Esophagus (tissue), 2 donors: ENCODE results near the gene SYT13. TPM values are rescaled to one million over a fixed set of nuclear protein-coding genes. Genes with fewer than 3 reads are reported as not detected.
"Not testable (repeated sequence)": the region's sequence is repeated elsewhere in the genome, so short reads cannot be mapped to it uniquely, and the experiment has no call there.

Source experiments
- H3K27ac ChIP-seq, 2 donors: one replicate each; pipeline ENCODE4 v1.5.1; 2013; ENCODE audit warnings: low read depth in 2 of 2, mild to moderate bottlenecking in 2 of 2, inconsistent platforms in 1 of 2, low read length in 1 of 2, moderate library complexity in 1 of 2
- H3K27me3 ChIP-seq, 2 donors: one replicate each; pipeline ENCODE4 v1.6.1; 2013; ENCODE audit warnings: low read length in 2 of 2, control low read depth in 1 of 2, mild to moderate bottlenecking in 1 of 2; ENCODE audit not compliant: insufficient read depth in 2 of 2, control insufficient read depth in 1 of 2
- H3K36me3 ChIP-seq, 2 donors: one replicate each; pipeline ENCODE4 v1.6.1; 2013; ENCODE audit warnings: low read length in 1 of 2; ENCODE audit not compliant: control insufficient read depth in 2 of 2, insufficient read depth in 2 of 2
- H3K4me1 ChIP-seq, 2 donors: one replicate each; pipeline ENCODE4 v1.6.1; 2013; ENCODE audit warnings: low read length in 1 of 2; ENCODE audit not compliant: control insufficient read depth in 2 of 2, insufficient read depth in 2 of 2
- H3K4me3 ChIP-seq, 2 donors: one replicate each; pipeline ENCODE4 v1.5.1; 2013; ENCODE audit warnings: low read length in 2 of 2, mild to moderate bottlenecking in 2 of 2, low read depth in 1 of 2, moderate library complexity in 1 of 2
- H3K9me3 ChIP-seq, 2 donors: one replicate each; pipeline ENCODE4 v1.6.1; 2013; ENCODE audit warnings: mild to moderate bottlenecking in 2 of 2, low read depth in 1 of 2, low read length in 1 of 2, moderate library complexity in 1 of 2; ENCODE audit not compliant: control insufficient read depth in 2 of 2, insufficient read depth in 1 of 2
- WGBS, 2 donors: extraction: QIAGEN DNeasy Blood & Tissue Kit; methylation state at CpG; one replicate each; pipeline ENCODE4 v1.1.7; 2013; 5-methylcytosine and 5-hydroxymethylcytosine counted together
- polyA plus RNA-seq, 2 donors: library from polyadenylated mRNA; stranded (reverse); fragments of 200-250 nt; gene quantifications; one replicate each; pipeline ENCODE4 v1.2.3, GENCODE V29; 2013
- donor health status: healthy with polysubstance abuse.
- donor health status: Bipolar disorder and iron deficiency.

The SYT13 gene
- polyA plus RNA-seq, 2 donors = 0.02 TPM

DNA sequence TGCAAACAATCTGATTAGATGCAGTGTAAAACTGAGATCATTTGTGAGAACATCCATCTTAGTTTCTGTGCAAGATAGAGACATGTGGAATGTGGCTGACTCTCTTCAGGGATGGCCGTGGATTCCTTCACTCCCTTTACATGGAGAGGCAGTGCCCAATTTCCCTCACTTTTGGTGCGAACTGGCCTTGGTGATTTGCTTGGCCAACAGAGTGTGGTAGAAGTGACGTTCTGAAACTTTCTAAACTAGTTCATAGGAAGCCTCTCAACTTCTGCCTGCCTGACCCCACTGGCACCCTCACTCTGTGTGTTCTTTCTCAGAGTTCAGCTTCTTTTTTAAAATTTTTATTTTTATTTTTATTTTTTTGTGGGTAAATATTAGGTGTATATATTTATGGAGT, 9.9 kb upstream of the SYT13 start:
- H3K27ac ChIP-seq = no peak overlapping the region
- no peaks in the 10 kb centered on the region for H3K9me3 ChIP-seq
- 64 to 70% methylated on average over 3 of the region's 3 CpGs for WGBS, 2 donors
- no peaks in the 10 kb centered on the region for H3K36me3 ChIP-seq
- H3K4me1 ChIP-seq = no peaks in the 10 kb centered on the region
- H3K4me3 ChIP-seq = no peak overlapping the region
- H3K27me3 ChIP-seq = no peaks in the 10 kb centered on the region

DNA sequence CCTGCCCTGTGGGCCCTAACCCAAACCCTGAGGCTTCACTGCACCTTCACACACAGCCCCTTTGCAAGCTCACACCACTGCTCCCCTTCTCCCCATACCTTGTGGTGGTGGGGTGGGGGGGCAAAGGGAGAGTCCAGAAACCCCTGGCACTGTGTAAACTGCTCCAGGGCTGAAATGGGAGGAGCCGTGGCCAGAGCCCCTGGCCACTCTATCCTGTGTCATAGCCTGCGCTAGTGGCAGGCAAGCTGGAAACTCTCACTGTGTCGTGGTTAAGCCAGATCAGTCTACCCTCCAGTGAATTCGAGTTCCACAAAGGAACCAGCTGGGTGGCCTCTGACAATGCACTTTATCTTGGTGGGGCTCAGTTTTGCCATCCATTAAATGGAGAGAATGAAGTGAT, 8.4 kb upstream of the SYT13 start:
- Histone ChIP-seq H3K4me3 (no peak overlapping the region), H3K27me3 (no peaks in the 10 kb centered on the region), H3K36me3 (no peaks in the 10 kb centered on the region), H3K9me3 (no peaks in the 10 kb centered on the region), H3K27ac (no peak overlapping the region), H3K4me1 (no peaks in the 10 kb centered on the region)
- WGBS, 2 donors = 70 to 81% methylated on average over 4 of the region's 4 CpGs

DNA sequence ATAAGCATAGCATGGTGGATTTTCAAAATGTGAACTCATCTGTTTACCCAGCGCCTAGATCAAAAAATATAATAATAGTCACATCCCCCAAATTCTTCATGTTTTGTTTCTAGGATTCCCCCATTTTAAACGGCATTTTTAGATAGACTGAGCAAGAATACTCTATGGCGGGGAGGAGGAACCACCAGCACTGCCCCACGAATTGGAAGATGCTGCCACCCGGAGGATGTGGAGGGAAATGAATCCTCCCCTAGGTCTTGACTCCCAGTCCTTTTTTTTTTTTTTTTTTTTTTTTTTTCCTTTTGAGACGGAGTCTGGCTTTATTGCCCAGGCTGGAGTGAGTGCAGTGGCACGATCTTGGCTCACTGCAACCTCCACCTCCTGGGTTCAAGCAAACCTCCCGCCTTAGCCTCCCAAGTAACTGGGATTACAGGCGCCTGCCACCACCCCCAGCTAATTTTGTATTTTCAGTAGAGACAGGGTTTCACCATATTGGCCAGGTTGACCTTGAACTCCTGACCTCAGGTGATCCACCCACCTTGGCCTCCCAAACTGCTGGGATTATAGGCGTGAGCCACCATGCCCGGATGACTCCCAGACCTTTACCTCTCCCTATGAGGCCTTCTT, 7.5 kb upstream of the SYT13 start:
- H3K36me3 ChIP-seq, H3K9me3 ChIP-seq, H3K27me3 ChIP-seq, H3K4me3 ChIP-seq, H3K27ac ChIP-seq, H3K4me1 ChIP-seq: not testable (repeated sequence)
- 25 to 31% methylated on average over 11 of the region's 11 CpGs for WGBS, 2 donors

DNA sequence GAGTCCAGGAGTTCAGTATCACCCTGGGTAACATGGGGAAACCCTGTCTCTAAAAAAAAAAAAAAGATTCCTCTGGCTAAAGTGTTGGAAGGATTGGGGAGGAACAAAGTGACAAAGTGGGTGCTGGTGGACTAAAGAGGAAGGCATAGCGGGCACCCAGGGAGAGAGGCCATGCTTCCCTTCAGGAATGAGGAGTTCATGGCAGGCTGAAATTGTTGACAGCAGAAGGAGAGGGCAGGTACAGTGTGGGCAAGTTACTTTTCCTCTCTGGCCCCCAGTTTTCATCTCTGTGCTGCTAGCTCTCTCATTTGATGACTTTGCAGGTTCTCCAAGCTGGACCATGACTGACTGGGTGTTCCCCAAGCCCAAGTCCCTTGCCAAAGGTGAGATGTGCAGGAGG, 4.4 kb upstream of the SYT13 start:
- H3K27me3 ChIP-seq = peaks cover 3 to 5% of the 10 kb centered on the region in 2 donors
- H3K4me1 ChIP-seq = peaks cover 0 to 2% of the 10 kb centered on the region in 2 donors

DNA sequence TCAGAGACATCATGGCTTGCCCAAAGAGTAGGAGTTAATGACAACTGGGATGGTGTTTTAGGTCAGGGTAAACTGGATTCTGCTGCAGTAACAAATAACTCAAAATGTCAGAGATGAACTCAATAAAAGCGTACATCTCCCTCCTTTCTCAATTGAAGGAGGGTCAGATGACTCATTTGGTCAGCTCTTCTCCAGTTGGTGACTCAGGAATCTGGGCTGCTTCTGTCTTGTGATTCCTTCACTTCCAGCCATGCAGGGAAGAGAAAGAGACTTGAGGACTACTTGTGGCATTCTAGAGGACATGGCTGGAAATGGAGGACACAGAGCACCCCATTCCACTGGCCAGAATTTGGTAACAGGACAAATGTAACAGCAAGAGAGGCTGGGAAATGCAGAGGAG, 3.2 kb upstream of the SYT13 start:
- Histone ChIP-seq H3K27ac (no peak overlapping the region), H3K9me3 (peaks cover 3 to 5% of the 10 kb centered on the region in 2 donors), H3K4me1 (peaks cover 0 to 2% of the 10 kb centered on the region in 2 donors), H3K36me3 (no peaks in the 10 kb centered on the region), H3K4me3 (no peak overlapping the region), H3K27me3 (peaks cover 3 to 5% of the 10 kb centered on the region in 2 donors)
- WGBS, 2 donors = 45 to 68% methylated on average over 1 of the region's 1 CpG

More for the DNA sequence above, 4.4 kb upstream of the SYT13 start:
- 57 to 93% methylated on average over 1 of the region's 1 CpG for WGBS, 2 donors
- no peak overlapping the region for H3K27ac ChIP-seq
- H3K4me3 ChIP-seq = no peak overlapping the region
- H3K9me3 ChIP-seq = peaks cover 3 to 5% of the 10 kb centered on the region in 2 donors
- no peaks in the 10 kb centered on the region for H3K36me3 ChIP-seq

DNA sequence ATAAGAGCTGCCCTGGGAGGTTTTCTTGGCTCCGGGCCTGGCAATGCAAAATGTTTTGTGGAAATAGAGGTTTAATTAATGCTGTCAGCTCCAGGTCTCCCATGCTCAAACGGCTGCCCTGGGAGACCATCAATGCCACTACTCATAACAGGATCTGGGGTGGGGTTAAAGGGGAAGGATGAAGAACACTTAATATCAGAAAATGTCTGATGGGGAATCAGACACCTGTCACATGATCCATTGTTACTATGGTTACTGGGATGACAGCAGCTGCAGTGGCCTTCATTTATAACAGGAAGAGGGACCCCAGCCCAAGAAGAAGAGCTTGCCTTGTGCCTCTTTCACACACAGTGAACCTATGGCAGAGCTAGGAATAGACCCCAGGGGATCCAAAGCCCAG, 2.2 kb upstream of the SYT13 start:
- Histone ChIP-seq H3K36me3 (no peaks in the 10 kb centered on the region), H3K9me3 (peaks cover 3 to 5% of the 10 kb centered on the region in 2 donors), H3K4me3 (no peak overlapping the region), H3K27ac (no peak overlapping the region), H3K27me3 (peaks cover 3 to 5% of the 10 kb centered on the region in 2 donors), H3K4me1 (peaks cover 0 to 2% of the 10 kb centered on the region in 2 donors)
- 47 to 60% methylated on average over 2 of the region's 2 CpGs for WGBS, 2 donors

DNA sequence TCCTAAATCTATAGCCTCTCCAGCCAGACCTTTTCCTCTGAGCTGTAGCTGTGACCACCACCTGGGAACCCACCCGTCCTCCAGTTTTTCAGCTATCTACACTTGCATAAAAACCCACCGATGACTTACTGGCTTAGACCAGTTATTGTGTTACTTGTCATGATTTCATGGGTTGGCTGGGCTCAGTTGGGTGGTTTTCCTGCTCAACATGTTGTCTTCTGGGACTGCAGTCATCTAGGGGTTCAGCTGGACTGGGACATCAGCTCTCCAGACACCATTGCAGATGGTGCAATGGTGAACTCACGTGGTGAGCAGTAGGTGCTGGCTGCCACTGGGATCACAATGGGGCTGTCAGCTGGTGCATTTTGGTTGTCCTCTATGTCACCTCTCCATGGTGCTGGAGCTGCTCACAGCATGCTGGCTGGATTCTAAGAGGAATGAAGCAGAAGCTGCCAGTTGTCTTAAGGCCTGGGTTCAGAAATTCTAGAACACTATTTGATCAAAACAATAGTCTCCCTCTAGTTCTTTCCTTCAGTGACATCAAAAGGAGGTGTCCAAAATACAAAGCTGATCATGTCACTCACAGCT, 1.3 kb upstream of the SYT13 start:
- Histone ChIP-seq H3K27ac (no peak overlapping the region), H3K4me1 (peaks cover 0 to 2% of the 10 kb centered on the region in 2 donors), H3K9me3 (peaks cover 3 to 5% of the 10 kb centered on the region in 2 donors), H3K27me3 (peaks cover 3 to 5% of the 10 kb centered on the region in 2 donors), H3K36me3 (no peaks in the 10 kb centered on the region), H3K4me3 (no peak overlapping the region)
- 79 to 92% methylated on average over 3 of the region's 3 CpGs for WGBS, 2 donors

DNA sequence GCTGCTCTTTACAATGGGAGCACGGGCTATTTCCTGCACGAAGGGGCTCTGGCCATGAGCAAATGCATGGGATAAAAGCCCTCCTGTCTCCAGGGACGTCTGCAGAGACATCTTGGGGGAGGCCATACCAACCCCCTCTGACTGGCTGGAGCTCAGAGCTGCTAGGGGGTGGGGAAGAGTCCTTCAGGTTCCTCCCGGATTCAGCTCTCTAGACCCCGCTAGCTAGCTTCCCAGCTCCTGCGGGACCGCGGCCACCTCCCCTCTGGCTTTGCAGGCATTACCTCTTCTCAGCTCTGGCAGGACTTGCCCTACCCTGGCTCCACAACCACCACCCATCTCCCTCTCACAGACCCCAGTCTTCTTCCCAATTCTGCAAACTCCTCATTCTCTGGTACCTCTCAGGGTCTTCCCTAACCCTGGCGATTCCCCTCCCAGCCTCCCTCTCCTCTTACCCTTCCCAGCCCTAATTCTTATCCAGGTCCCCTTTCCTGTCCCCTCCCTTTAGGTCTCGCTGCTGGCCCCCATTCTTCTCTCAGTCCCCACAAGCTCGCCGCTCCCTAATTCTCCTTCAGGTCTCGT, 802 bp downstream of the SYT13 start:
- Histone ChIP-seq H3K27ac (no peak overlapping the region), H3K27me3 (peaks cover 3 to 5% of the 10 kb centered on the region in 2 donors), H3K4me3 (no peak overlapping the region), H3K36me3 (no peaks in the 10 kb centered on the region), H3K9me3 (peaks cover 3 to 5% of the 10 kb centered on the region in 2 donors), H3K4me1 (peaks cover 0 to 2% of the 10 kb centered on the region in 2 donors)
- WGBS, 2 donors = 22 to 34% methylated on average over 13 of the region's 13 CpGs

DNA sequence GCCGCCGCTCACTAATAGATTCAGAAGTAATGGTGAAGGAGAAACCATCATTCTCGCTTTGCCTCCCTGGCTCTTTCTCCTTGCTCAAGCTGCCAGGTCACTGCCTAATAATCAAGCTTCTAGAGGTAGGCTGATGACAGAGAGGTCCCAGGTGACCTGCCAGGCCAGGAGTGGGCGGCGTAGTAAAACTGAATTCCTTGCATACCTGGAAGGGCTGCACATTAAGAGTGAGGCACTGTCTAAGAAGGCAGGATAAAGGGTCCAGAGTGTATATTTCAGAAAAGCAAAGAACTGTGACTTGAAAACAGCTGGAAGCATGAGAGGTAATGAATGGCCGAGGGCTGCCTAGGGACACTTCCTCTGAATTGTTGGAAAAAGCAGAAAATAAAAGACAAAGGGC, 4.1 kb downstream of the SYT13 start:
- H3K36me3 ChIP-seq = no peaks in the 10 kb centered on the region
- H3K27ac ChIP-seq = no peak overlapping the region
- WGBS, 2 donors = 82 to 87% methylated on average over 6 of the region's 6 CpGs
- H3K9me3 ChIP-seq = peaks cover 0 to under 1% of the 10 kb centered on the region in 2 donors
- H3K4me3 ChIP-seq = no peak overlapping the region
- H3K27me3 ChIP-seq = peaks cover 3 to 5% of the 10 kb centered on the region in 2 donors
- H3K4me1 ChIP-seq = peaks cover 0 to 2% of the 10 kb centered on the region in 2 donors

DNA sequence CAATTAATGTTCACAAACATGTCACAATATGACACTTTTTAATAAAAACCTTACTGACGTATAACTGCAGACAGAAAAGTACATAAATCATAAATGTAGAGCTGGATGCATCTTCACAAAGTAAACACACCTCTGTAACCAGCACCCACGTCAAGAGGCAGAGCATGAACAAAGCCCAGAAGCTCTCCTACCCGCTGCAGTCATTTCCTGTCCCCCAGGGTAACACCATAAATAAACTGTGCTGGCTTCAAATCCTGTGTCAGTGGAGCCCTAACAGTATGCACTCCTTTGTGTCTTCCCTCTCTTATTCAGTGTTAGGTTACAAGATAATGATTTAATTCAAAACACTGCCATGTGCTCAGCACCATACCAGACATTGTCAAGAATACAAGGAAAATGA, 5.7 kb downstream of the SYT13 start:
- WGBS, 2 donors = 39 to 54% methylated on average over 3 of the region's 3 CpGs
- H3K9me3 ChIP-seq = no peaks in the 10 kb centered on the region
- H3K27ac ChIP-seq = no peak overlapping the region

More for the DNA sequence above, 5.7 kb downstream of the SYT13 start:
- Histone ChIP-seq H3K4me1 (no peaks in the 10 kb centered on the region), H3K4me3 (no peak overlapping the region), H3K27me3 (no peaks in the 10 kb centered on the region), H3K36me3 (no peaks in the 10 kb centered on the region)
